ENCODE results near the gene TANGO2. TPM values are rescaled to one million over a fixed set of nuclear protein-coding genes. Genes with fewer than 3 reads are reported as not detected.

Gene TANGO2
- total RNA-seq, 1 donor from 2014 or later = 24.9 TPM

DNA sequence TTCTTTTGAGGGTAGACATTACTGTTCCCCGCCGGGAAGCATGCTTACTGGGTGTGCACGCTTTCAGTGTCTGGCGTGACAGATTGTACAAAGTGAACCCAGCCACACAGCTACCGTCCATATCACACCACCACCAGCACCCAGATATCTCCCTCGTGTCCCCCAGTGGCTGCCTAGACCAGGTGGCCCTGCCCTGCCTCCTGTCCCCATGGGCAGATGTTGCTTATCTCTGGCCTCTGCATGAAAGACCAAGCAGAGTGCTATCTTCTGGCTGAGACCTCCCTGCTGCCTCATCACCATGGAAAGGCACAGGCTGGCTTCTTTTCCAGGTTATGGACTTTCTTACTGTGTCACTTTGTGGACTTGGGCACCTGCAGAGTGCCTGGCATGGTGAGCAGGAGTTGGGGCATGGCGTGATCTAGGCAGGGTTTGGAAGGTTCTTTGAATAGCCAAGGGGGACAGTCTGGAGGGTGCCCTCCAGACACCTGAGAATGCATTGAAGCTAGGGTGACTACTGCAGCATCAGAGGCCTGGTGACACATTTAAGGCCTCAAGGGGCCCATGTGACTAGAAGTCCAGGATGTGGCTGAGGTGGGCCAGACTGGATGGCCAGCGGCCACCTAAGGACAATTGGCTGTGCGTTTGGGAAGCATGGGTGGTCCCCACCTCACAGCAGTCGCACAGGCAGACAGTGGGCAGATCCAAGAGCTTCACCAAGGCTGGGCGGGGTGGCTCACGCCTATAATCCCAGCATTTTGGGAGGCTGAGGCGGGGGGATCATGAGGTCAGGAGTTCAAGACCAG, 4.7 kb downstream of the TANGO2 start:
- H3K36me3 Mint-ChIP-seq (ENCODE audit: unreplicated experiment) = no peaks in the 10 kb centered on the region
- DNase-seq (ENCODE audit: extremely low spot score, unreplicated experiment) = no peak
- no peaks in the 10 kb centered on the region for H3K9me3 Mint-ChIP-seq (ENCODE audit: unreplicated experiment)
- no peaks in the 10 kb centered on the region for H3K27me3 Mint-ChIP-seq (ENCODE audit: unreplicated experiment)
- H3K4me3 Mint-ChIP-seq (ENCODE audit: unreplicated experiment) = no peak overlapping the region
- no peak overlapping the region for H3K27ac Mint-ChIP-seq (ENCODE audit: unreplicated experiment)
- TF ChIP-seq, protein P1, sequence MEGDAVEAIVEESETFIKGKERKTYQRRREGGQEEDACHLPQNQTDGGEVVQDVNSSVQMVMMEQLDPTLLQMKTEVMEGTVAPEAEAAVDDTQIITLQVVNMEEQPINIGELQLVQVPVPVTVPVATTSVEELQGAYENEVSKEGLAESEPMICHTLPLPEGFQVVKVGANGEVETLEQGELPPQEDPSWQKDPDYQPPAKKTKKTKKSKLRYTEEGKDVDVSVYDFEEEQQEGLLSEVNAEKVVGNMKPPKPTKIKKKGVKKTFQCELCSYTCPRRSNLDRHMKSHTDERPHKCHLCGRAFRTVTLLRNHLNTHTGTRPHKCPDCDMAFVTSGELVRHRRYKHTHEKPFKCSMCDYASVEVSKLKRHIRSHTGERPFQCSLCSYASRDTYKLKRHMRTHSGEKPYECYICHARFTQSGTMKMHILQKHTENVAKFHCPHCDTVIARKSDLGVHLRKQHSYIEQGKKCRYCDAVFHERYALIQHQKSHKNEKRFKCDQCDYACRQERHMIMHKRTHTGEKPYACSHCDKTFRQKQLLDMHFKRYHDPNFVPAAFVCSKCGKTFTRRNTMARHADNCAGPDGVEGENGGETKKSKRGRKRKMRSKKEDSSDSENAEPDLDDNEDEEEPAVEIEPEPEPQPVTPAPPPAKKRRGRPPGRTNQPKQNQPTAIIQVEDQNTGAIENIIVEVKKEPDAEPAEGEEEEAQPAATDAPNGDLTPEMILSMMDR (IDR thresholded peaks at IDR 0.05) = no peak
- peaks cover 18% of the 10 kb centered on the region for H3K4me1 Mint-ChIP-seq (ENCODE audit: unreplicated experiment)

DNA sequence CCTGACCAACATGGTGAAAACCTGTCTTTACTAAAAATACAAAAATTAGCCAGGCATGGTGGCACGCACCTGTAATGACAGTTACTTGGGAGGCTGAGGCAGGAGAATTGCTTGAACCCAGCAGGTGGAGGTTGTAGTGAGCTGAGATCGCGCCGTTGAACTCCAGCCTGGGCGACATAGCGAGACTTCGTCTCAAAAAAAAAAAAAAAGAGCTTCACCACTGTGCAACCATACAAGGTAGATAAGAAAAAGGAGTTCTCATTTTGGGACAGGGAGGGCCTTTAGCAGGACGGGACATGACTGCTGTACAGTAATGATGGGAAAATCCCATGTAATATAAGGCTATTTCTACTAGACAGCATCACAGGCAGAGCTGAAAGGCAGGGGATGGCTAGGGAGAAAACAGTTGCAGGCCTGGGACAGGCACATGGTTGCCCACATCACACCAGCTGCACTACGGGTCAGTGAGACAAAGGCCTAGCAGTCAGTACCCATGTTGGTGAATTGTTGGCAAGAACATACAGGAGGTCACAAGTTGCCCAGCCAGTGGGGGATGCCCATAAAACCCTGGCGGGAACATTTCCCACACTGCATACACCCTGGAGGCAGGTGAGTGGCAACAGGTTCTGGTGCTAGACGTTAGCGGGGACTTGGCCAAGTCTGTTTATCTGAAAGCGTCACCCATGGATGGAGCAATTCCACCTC, 5.4 kb downstream of the TANGO2 start:
- H3K36me3 Mint-ChIP-seq (ENCODE audit: unreplicated experiment) = no peaks in the 10 kb centered on the region
- H3K27me3 Mint-ChIP-seq (ENCODE audit: unreplicated experiment) = no peaks in the 10 kb centered on the region
- no peak for DNase-seq (ENCODE audit: extremely low spot score, unreplicated experiment)
- no peak overlapping the region for H3K4me3 Mint-ChIP-seq (ENCODE audit: unreplicated experiment)
- no peaks in the 10 kb centered on the region for H3K9me3 Mint-ChIP-seq (ENCODE audit: unreplicated experiment)
- H3K4me1 Mint-ChIP-seq (ENCODE audit: unreplicated experiment) = peaks cover 16% of the 10 kb centered on the region
- H3K27ac Mint-ChIP-seq (ENCODE audit: unreplicated experiment) = no peak overlapping the region
- TF ChIP-seq, protein P1 (IDR thresholded peaks at IDR 0.05) = no peak

DNA sequence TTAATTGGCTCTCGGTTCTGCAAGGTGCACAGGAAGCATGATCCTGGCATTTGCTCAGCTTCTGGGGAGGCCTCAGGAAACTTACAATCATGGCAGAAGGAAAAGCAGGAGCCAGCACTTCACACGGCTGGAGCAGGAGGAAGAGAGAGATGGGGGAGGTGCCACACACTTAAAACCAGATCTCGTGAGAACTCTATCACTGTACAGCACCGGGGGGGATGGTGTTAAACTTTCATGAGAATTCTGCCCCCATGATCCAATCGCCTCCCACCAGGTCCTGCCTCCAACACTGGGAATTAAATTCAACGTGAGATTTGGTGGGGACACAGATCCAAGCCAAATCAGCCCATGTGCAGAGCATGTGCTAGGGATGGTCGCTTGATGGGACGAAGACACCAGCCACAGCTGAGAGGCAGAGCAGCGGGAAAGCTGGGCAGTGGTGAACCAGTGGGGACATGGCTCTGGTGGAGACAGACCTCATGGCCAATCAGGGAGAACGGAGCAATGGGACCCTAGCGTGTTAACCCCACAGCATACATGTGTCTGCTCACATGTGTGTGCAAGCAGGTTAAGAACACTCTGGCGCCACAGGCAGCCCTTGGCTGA, 6.2 kb downstream of the TANGO2 start:
- TF ChIP-seq, protein P1 (IDR thresholded peaks at IDR 0.05) = no peak
- no peak for DNase-seq (ENCODE audit: extremely low spot score, unreplicated experiment)
- no peaks in the 10 kb centered on the region for H3K36me3 Mint-ChIP-seq (ENCODE audit: unreplicated experiment)
- H3K27ac Mint-ChIP-seq (ENCODE audit: unreplicated experiment) = no peak overlapping the region
- no peaks in the 10 kb centered on the region for H3K9me3 Mint-ChIP-seq (ENCODE audit: unreplicated experiment)
- no peak overlapping the region for H3K4me3 Mint-ChIP-seq (ENCODE audit: unreplicated experiment)
- H3K4me1 Mint-ChIP-seq (ENCODE audit: unreplicated experiment) = peaks cover 8% of the 10 kb centered on the region
- H3K27me3 Mint-ChIP-seq (ENCODE audit: unreplicated experiment) = no peaks in the 10 kb centered on the region

DNA sequence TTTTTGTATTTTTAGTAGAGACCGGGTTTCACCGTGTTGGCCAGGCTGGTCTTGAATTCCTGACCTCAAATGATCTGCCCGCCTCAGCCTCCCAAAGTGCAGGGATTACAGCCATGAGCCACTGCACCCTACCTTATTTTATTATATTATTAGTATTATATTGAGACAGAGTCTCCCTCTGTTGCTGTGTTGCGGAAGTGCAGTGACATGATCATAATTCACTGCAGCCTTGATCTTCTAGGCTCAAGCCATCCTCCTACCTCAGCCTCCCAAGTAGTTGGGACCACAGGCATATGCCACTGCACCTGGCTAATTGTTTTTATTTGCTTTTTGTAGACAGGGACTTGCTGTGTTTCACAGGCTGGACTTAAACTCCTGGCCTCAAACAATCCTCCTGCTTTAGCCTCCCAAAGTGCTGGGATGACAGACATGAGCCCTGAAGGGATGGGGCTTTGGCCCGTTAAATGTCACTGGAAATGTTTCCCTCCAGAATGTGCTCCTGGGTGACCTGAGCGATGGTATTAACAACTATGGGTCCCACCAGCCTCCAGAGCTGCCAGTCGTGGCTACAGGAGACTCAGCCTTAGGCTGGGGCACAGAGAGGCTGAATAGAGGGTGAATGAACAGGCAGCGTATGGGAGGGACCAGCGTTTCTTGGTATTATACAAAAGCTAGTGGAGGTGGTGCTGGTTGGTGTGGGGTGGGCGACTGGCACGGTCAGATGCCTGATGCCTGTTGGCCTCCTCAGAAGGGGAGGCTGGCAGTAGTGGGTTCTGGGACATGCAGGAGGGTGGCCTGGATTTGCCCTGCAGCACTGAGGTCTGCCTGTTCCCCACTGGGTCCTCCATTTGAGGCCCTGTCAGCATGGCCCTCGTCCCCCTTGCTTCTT, 7.3 kb downstream of the TANGO2 start:
- peaks cover 1% of the 10 kb centered on the region for H3K4me1 Mint-ChIP-seq (ENCODE audit: unreplicated experiment)
- no peak overlapping the region for H3K27ac Mint-ChIP-seq (ENCODE audit: unreplicated experiment)
- TF ChIP-seq, protein P1 (IDR thresholded peaks at IDR 0.05) = peak; percentile 48
- H3K36me3 Mint-ChIP-seq (ENCODE audit: unreplicated experiment) = no peaks in the 10 kb centered on the region
- no peaks in the 10 kb centered on the region for H3K27me3 Mint-ChIP-seq (ENCODE audit: unreplicated experiment)
- no peak for DNase-seq (ENCODE audit: extremely low spot score, unreplicated experiment)
- H3K9me3 Mint-ChIP-seq (ENCODE audit: unreplicated experiment) = no peaks in the 10 kb centered on the region
- no peak overlapping the region for H3K4me3 Mint-ChIP-seq (ENCODE audit: unreplicated experiment)
